NCI-H1436 (cell line): ENCODE results near the gene RNF19B.
A peak's percentile ranks its signal among the peaks of the same experiment; 100 is the strongest.
"Not testable (repeated sequence)": the region's sequence is repeated elsewhere in the genome, so short reads cannot be mapped to it uniquely, and the experiment has no call there.

Experiments used
- DNase-seq: peaks from one replicate; lab custom pipeline; 2025; lab: John Stamatoyannopoulos, UW

RNF19B gene

GRCh38 chr1:32964461-32965250 is at the start of gene RNF19B:
RNF19B (minus strand) TSS chr1:32964809; CDS start chr1:32964685, 124 bp downstream.
- peak; percentile 93 for DNase-seq

- no peak for DNase-seq
Measured at GRCh38 chr1:33013791-33014190, 49.2 kb upstream of the RNF19B start.

GRCh38 chr1:33012165-33012564 is 47.6 kb upstream of the RNF19B start:
- DNase-seq = no peak

GRCh38 chr1:33010932-33011731 is 46.5 kb upstream of the RNF19B start:
- no peak for DNase-seq

GRCh38 chr1:33009561-33009960 is 45.0 kb upstream of the RNF19B start:
- no peak for DNase-seq

- no peak for DNase-seq
Measured at GRCh38 chr1:33008051-33008914, 43.7 kb upstream of the RNF19B start.

- peak; percentile 28 for DNase-seq
Measured at GRCh38 chr1:33007190-33008050, 42.8 kb upstream of the RNF19B start.

GRCh38 chr1:33005838-33006421 is 41.3 kb upstream of the RNF19B start:
- no peak for DNase-seq

GRCh38 chr1:33005117-33005837 is 40.7 kb upstream of the RNF19B start:
- DNase-seq = no peak

- DNase-seq = no peak
Measured at GRCh38 chr1:33004613-33005012, 40.0 kb upstream of the RNF19B start.

GRCh38 chr1:33003657-33004056 is 39.0 kb upstream of the RNF19B start:
- DNase-seq = no peak

- DNase-seq = no peak
Measured at GRCh38 chr1:33002006-33002405, 37.4 kb upstream of the RNF19B start.

GRCh38 chr1:33001282-33001681 is 36.7 kb upstream of the RNF19B start:
- DNase-seq = no peak

- DNase-seq = no peak
Measured at GRCh38 chr1:33000427-33001026, 35.9 kb upstream of the RNF19B start.

- no peak for DNase-seq
Measured at GRCh38 chr1:32998997-32999396, 34.4 kb upstream of the RNF19B start.

- DNase-seq = no peak
Measured at GRCh38 chr1:32998064-32998463, 33.5 kb upstream of the RNF19B start.

- DNase-seq = no peak
Measured at GRCh38 chr1:32997381-32997891, 32.8 kb upstream of the RNF19B start.

- not testable (repeated sequence) for DNase-seq
Measured at GRCh38 chr1:32993324-32993636, 28.7 kb upstream of the RNF19B start.

GRCh38 chr1:32992489-32993323 is 28.1 kb upstream of the RNF19B start:
- no peak for DNase-seq
